ENCODE results near the gene KNSTRN. TPM values are rescaled to one million over a fixed set of nuclear protein-coding genes. Genes with fewer than 3 reads are reported as not detected.

The KNSTRN gene
- total RNA-seq, 1 donor from 2014 or later = 152 TPM

DNA sequence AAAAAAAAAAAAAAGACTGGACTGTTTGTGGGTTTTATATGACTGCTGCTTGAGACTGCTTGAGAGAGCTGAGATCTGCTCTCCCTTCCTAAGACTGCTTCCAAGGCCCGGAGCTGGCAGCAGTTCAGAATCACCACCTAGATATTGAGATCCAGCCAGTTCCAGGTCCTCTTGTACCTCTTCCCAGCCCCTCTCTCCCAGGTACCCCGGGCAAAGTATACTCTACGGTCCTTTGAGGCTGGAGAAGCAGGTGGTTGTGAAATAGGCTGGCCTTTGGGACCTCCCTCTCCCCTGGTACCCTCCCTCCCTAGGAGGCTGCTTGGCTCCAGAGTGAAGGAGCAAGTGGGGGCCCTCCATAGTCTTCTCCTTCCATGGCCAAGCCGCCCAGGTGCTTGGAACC is 45.7 kb downstream of the KNSTRN start:
- no peaks in the 10 kb centered on the region for H3K36me3 Mint-ChIP-seq
- no peak overlapping the region for H3K4me3 Mint-ChIP-seq
- H3K4me1 Mint-ChIP-seq = peaks cover 11% of the 10 kb centered on the region
- H3F3A ChIP-seq (ENCODE audit: low read depth) = no peaks in the 10 kb centered on the region
- no peaks in the 10 kb centered on the region for H3K9me3 Mint-ChIP-seq
- no peaks in the 10 kb centered on the region for H3K9me3 ChIP-seq (ENCODE audit: low read depth)
- peaks cover 13% of the 10 kb centered on the region for H3K27me3 Mint-ChIP-seq (ENCODE audit: insufficient read depth, low read depth)
- H3K9ac ChIP-seq = no peak overlapping the region
- H3K27me3 ChIP-seq = peaks cover 7% of the 10 kb centered on the region
- no peak for DNase-seq (ENCODE audit: low spot score)
- H2AFZ ChIP-seq (replicated peaks) = no peak overlapping the region
- H4K20me1 ChIP-seq (ENCODE audit: low read depth) = no peaks in the 10 kb centered on the region
- no peak overlapping the region for H3K4me2 ChIP-seq
- no peak for TF ChIP-seq EZH2 (IDR thresholded peaks at IDR 0.05)
- TF ChIP-seq, protein P1, sequence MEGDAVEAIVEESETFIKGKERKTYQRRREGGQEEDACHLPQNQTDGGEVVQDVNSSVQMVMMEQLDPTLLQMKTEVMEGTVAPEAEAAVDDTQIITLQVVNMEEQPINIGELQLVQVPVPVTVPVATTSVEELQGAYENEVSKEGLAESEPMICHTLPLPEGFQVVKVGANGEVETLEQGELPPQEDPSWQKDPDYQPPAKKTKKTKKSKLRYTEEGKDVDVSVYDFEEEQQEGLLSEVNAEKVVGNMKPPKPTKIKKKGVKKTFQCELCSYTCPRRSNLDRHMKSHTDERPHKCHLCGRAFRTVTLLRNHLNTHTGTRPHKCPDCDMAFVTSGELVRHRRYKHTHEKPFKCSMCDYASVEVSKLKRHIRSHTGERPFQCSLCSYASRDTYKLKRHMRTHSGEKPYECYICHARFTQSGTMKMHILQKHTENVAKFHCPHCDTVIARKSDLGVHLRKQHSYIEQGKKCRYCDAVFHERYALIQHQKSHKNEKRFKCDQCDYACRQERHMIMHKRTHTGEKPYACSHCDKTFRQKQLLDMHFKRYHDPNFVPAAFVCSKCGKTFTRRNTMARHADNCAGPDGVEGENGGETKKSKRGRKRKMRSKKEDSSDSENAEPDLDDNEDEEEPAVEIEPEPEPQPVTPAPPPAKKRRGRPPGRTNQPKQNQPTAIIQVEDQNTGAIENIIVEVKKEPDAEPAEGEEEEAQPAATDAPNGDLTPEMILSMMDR (IDR thresholded peaks at IDR 0.05) = no peak
- TF ChIP-seq EZH2phosphoT487 (IDR thresholded peaks at IDR 0.05) = no peak
- H3K4me1 ChIP-seq = no peaks in the 10 kb centered on the region
- H3K4me3 ChIP-seq = no peak overlapping the region
- no peaks in the 10 kb centered on the region for H3K36me3 ChIP-seq
- no peak overlapping the region for H3K27ac ChIP-seq
- no peak overlapping the region for H3K27ac Mint-ChIP-seq
- H3K79me2 ChIP-seq (ENCODE audit: low read depth) = no peaks in the 10 kb centered on the region

DNA sequence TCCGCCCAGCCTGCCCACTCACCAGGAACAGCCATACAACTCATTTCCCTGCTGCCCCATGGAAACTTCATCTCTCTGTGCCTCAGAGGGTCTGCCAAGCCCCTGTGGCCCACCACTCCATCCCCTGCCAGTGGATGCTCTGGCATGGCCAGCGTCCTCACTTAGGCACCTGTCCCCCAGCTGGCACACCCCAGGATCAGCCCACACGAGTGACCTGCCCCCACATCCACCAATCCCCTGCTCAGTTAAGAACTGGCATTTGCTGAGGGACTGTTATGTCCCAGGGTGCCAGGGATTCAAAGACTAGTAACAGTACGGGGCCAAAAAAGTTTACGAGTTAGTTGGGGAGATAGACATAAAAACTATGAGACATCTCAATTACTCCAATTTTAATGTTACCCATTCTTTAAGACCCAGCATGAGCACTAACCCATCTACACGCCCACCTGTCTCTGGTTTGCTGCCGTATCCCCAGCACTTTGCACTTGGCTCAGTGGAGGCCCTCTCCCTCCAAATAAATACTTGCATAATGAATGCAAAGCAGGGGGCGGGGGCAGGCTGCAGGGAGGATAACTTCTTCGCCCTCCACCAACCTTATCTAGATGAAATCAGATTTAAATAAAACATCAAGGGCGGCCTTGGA is 46.7 kb downstream of the KNSTRN start:
- H3K4me1 ChIP-seq = no peaks in the 10 kb centered on the region
- H3K36me3 ChIP-seq = no peaks in the 10 kb centered on the region
- no peak overlapping the region for H3K27ac ChIP-seq
- peaks cover 20% of the 10 kb centered on the region for H3K27me3 Mint-ChIP-seq (ENCODE audit: insufficient read depth, low read depth)
- H3K9ac ChIP-seq = no peak overlapping the region
- H3K79me2 ChIP-seq (ENCODE audit: low read depth) = no peaks in the 10 kb centered on the region
- no peak for TF ChIP-seq EZH2phosphoT487 (IDR thresholded peaks at IDR 0.05)
- H3K27me3 ChIP-seq = peaks cover 17% of the 10 kb centered on the region
- no peaks in the 10 kb centered on the region for H3K9me3 ChIP-seq (ENCODE audit: low read depth)
- H3K9me3 Mint-ChIP-seq = no peaks in the 10 kb centered on the region
- H3K4me3 ChIP-seq = no peak overlapping the region
- H3K36me3 Mint-ChIP-seq = no peaks in the 10 kb centered on the region
- no peaks in the 10 kb centered on the region for H3F3A ChIP-seq (ENCODE audit: low read depth)
- H3K27ac Mint-ChIP-seq = peak overlapping the region; percentile 74
- no peaks in the 10 kb centered on the region for H4K20me1 ChIP-seq (ENCODE audit: low read depth)
- H2AFZ ChIP-seq (replicated peaks) = no peak overlapping the region
- H3K4me2 ChIP-seq = no peak overlapping the region
- no peak overlapping the region for H3K4me3 Mint-ChIP-seq
- DNase-seq (ENCODE audit: low spot score) = no peak
- peaks cover 11% of the 10 kb centered on the region for H3K4me1 Mint-ChIP-seq

DNA sequence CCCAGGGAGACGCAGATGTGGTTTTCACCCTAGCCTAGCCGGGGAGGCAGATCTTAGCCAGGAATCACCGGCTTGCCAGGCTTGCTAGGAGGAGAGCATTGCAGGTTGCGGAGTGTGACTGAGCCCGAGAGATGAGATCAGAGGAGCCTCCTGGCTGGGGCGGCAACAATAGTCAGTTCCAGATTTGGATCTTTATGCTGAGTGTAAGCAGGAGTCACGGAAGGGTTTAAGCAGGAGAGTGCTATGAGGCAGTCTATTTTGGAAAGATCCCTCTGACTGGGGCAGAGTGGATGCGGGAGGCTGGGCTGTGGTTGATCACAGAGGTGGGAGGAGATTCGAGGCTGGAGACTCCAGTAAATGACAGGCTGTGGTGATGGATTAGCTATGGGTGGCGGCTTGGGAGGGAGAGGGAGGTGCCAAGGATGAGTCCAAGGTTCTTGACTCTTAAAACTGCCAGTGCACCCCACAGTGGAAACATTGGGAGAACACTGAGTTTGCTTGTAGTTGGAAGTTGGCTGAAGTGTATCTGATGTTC is 47.8 kb downstream of the KNSTRN start:
- H3K36me3 ChIP-seq = no peaks in the 10 kb centered on the region
- no peaks in the 10 kb centered on the region for H3K9me3 ChIP-seq (ENCODE audit: low read depth)
- H3F3A ChIP-seq (ENCODE audit: low read depth) = no peaks in the 10 kb centered on the region
- H3K27ac Mint-ChIP-seq = no peak overlapping the region
- H3K9me3 Mint-ChIP-seq = no peaks in the 10 kb centered on the region
- H4K20me1 ChIP-seq (ENCODE audit: low read depth) = no peaks in the 10 kb centered on the region
- no peaks in the 10 kb centered on the region for H3K36me3 Mint-ChIP-seq
- no peak for DNase-seq (ENCODE audit: low spot score)
- no peak overlapping the region for H3K4me2 ChIP-seq
- H3K4me1 Mint-ChIP-seq = peaks cover 11% of the 10 kb centered on the region
- H3K79me2 ChIP-seq (ENCODE audit: low read depth) = no peaks in the 10 kb centered on the region
- H3K4me1 ChIP-seq = peaks cover 1% of the 10 kb centered on the region
- no peak overlapping the region for H3K9ac ChIP-seq
- no peak overlapping the region for H3K4me3 Mint-ChIP-seq
- H3K27me3 ChIP-seq = peaks cover 28% of the 10 kb centered on the region
- peaks cover 27% of the 10 kb centered on the region for H3K27me3 Mint-ChIP-seq (ENCODE audit: insufficient read depth, low read depth)
- H3K27ac ChIP-seq = no peak overlapping the region
- H2AFZ ChIP-seq (replicated peaks) = no peak overlapping the region
- H3K4me3 ChIP-seq = no peak overlapping the region
- TF ChIP-seq EZH2phosphoT487 (IDR thresholded peaks at IDR 0.05) (no peak), EZH2 (IDR thresholded peaks at IDR 0.05) (no peak)
- TF ChIP-seq, protein P1 (IDR thresholded peaks at IDR 0.05) = no peak

DNA sequence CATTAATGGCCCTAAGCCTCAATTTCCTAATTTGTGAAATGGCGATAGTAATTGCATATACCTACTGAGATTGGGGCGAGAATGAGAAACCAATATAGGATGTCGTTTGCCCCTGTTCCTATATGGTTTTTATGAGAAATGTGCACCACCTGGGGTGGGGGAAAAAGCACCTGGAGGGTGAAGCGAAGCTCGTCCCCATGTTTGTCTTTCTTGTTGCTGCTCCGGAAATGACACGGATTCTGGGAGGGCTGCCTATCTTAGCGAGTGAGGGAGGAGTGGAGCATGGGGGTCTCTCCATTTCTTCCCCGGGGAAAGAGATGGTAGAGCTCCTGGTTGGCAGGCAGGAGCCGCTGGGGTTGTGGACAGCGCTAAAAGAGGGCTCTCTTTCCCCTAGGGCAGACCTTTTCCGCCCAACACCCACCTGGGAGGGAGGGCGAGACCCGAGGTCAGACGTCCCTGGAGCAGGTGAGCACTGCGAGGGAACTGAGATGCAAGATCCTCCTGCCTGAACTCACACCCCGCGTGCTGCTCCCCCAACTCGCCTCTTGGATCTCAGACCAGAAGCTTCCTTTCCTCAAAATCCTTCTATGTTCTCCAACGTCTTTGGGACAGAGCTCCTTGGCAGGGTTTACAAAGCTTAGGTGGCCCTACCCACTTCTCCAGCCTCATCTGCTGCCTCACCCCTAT is 52.6 kb downstream of the KNSTRN start:
- peak overlapping the region; percentile 57 for H3K4me3 Mint-ChIP-seq
- H3K9me3 ChIP-seq (ENCODE audit: low read depth) = no peaks in the 10 kb centered on the region
- no peaks in the 10 kb centered on the region for H3K9me3 Mint-ChIP-seq
- no peaks in the 10 kb centered on the region for H3K36me3 ChIP-seq
- peaks cover 36% of the 10 kb centered on the region for H3K4me1 ChIP-seq
- TF ChIP-seq EZH2phosphoT487 (IDR thresholded peaks at IDR 0.05) = no peak
- no peak for TF ChIP-seq EZH2 (IDR thresholded peaks at IDR 0.05)
- TF ChIP-seq, protein P1 (IDR thresholded peaks at IDR 0.05) = no peak
- peak overlapping the region; percentile 64 for H3K4me3 ChIP-seq
- peak overlapping the region; percentile 89 for H3K4me2 ChIP-seq
- H3K27me3 ChIP-seq = peaks cover 74% of the 10 kb centered on the region
- peaks cover 41% of the 10 kb centered on the region for H3K4me1 Mint-ChIP-seq
- no peak overlapping the region for H3K27ac Mint-ChIP-seq
- H3K79me2 ChIP-seq (ENCODE audit: low read depth) = no peaks in the 10 kb centered on the region
- peaks cover 65% of the 10 kb centered on the region for H3K27me3 Mint-ChIP-seq (ENCODE audit: insufficient read depth, low read depth)
- H3K27ac ChIP-seq = no peak overlapping the region
- peak overlapping the region; percentile 75 for H2AFZ ChIP-seq (replicated peaks)
- no peak overlapping the region for H3K9ac ChIP-seq
- no peaks in the 10 kb centered on the region for H3K36me3 Mint-ChIP-seq
- peaks cover 20% of the 10 kb centered on the region for H3F3A ChIP-seq (ENCODE audit: low read depth)
- no peak for DNase-seq (ENCODE audit: low spot score)
- H4K20me1 ChIP-seq (ENCODE audit: low read depth) = no peaks in the 10 kb centered on the region
